ENCODE data around the gene NDEL1.
"Not testable (repeated sequence)": the region's sequence is repeated elsewhere in the genome, so short reads cannot be mapped to it uniquely, and the experiment has no call there.

NDEL1 gene

GRCh38 chr17:8393470-8394231 is 42.0 kb upstream of the NDEL1 start:
- H3K27ac ChIP-seq = no peak overlapping the region
- TF ChIP-seq ZFX (IDR thresholded peaks at IDR 0.05; ENCODE audit: borderline replicate concordance) (no peak), CTCF (IDR thresholded peaks at IDR 0.05) (no peak)

- H3K27ac ChIP-seq = not testable (repeated sequence)
These were observed 41.2 kb upstream of the NDEL1 start for GRCh38 chr17:8394497-8394896.

- no peak within 1 kb of the TSS for H3K27ac ChIP-seq
- TF ChIP-seq CTCF (IDR thresholded peaks at IDR 0.05) (no peak), ZFX (IDR thresholded peaks at IDR 0.05; ENCODE audit: borderline replicate concordance) (no peak)
These were observed 38.0 kb upstream of the NDEL1 start, which contains the start of gene RNF222 for GRCh38 chr17:8397636-8398035. RNF222 (minus strand) TSS chr17:8397827; CDS start chr17:8393461, 4,366 bp downstream.

GRCh38 chr17:8398980-8399379 is 36.7 kb upstream of the NDEL1 start:
- no peak overlapping the region for H3K27ac ChIP-seq

GRCh38 chr17:8401107-8401506 is 34.6 kb upstream of the NDEL1 start:
- no peak for TF ChIP-seq CTCF (IDR thresholded peaks at IDR 0.05)
- no peak overlapping the region for H3K27ac ChIP-seq

More at GRCh38 chr17:8398980-8399379, 36.7 kb upstream of the NDEL1 start:
- TF ChIP-seq CTCF (IDR thresholded peaks at IDR 0.05) (no peak), ZFX (IDR thresholded peaks at IDR 0.05; ENCODE audit: borderline replicate concordance) (no peak)

GRCh38 chr17:8402921-8403536 is 32.7 kb upstream of the NDEL1 start:
- TF ChIP-seq CTCF (IDR thresholded peaks at IDR 0.05) (no peak), ZFX (IDR thresholded peaks at IDR 0.05; ENCODE audit: borderline replicate concordance) (no peak)
- H3K27ac ChIP-seq = no peak overlapping the region

GRCh38 chr17:8405499-8406016 is 30.1 kb upstream of the NDEL1 start:
- TF ChIP-seq CTCF (IDR thresholded peaks at IDR 0.05) = no peak
- TF ChIP-seq ZFX (IDR thresholded peaks at IDR 0.05; ENCODE audit: borderline replicate concordance) = no peak
- H3K27ac ChIP-seq = no peak overlapping the region

All from 22Rv1 (cell line).